Peyer's patch (tissue), 4 donors: ENCODE data around the gene CENPV. TPM values are rescaled to one million over a fixed set of nuclear protein-coding genes. Genes with fewer than 3 reads are reported as not detected.
"Not testable (repeated sequence)": the region's sequence is repeated elsewhere in the genome, so short reads cannot be mapped to it uniquely, and the experiment has no call there.

Experiments
- DNase-seq, 3 donors: peaks; one replicate each; pipeline ENCODE4 v3.0.0-alpha.2; 2017 to 2019
- H3K27ac ChIP-seq, 4 donors: fragments of 200-600 bp; sonication (generic); one replicate each; pipeline ENCODE4 v1.5.1; 2016 to 2019
- H3K27me3 ChIP-seq, 2 donors: fragments of 200-600 bp; sonication (generic); one replicate each; pipeline ENCODE4 v1.5.1; 2019
- H3K36me3 ChIP-seq, 3 donors: fragments of 200-600 bp; sonication (generic); one replicate each; pipeline ENCODE4 v1.5.1; 2016 to 2019
- H3K4me1 ChIP-seq, 4 donors: fragments of 200-600 bp; sonication (generic); one replicate each; pipeline ENCODE4 v1.5.1; 2016 to 2019
- H3K4me3 ChIP-seq, 4 donors: fragments of 200-600 bp; sonication (generic); 1 replicate in 3 of 4; 2 replicates in 1 of 4; pipeline ENCODE4 v1.5.1; 2016 to 2019; ENCODE audit warnings: mild to moderate bottlenecking in 1 of 4
- H3K9me3 ChIP-seq, 4 donors: fragments of 200-600 bp; sonication (generic); one replicate each; pipeline ENCODE4 v1.5.1; 2016 to 2019; ENCODE audit warnings: mild to moderate bottlenecking in 1 of 4
- CTCF ChIP-seq, 6 experiments: fragments of 450-650 bp in 4 of 6; fragments of 200-600 bp in 2 of 6; sonication (generic) in 1 of 6; IDR thresholded peaks; one replicate each; pipeline ENCODE4 v1.5.1; 2017 to 2019; ENCODE audit warnings: antibody characterized with exemption in 6 of 6, mild to moderate bottlenecking in 3 of 6, moderate library complexity in 1 of 6
- POLR2A ChIP-seq, 2 donors: fragments of 450-650 bp; IDR thresholded peaks; one replicate each; pipeline ENCODE4 v1.5.1; 2017; ENCODE audit warnings: antibody characterized with exemption in 2 of 2, mild to moderate bottlenecking in 2 of 2, moderate library complexity in 2 of 2
- total RNA-seq, 4 donors: library from RNA; depleted of rRNA; stranded (reverse); fragments of >200 nt; gene quantifications; one replicate each; pipeline ENCODE4 v1.1.0, GENCODE V29; 2016

CENPV gene
- total RNA-seq, result 100 to 1,000 TPM in 1 of 4 donors, 10 to 100 TPM in 3; 49.0 to 109 (median 79.3) TPM

DNA sequence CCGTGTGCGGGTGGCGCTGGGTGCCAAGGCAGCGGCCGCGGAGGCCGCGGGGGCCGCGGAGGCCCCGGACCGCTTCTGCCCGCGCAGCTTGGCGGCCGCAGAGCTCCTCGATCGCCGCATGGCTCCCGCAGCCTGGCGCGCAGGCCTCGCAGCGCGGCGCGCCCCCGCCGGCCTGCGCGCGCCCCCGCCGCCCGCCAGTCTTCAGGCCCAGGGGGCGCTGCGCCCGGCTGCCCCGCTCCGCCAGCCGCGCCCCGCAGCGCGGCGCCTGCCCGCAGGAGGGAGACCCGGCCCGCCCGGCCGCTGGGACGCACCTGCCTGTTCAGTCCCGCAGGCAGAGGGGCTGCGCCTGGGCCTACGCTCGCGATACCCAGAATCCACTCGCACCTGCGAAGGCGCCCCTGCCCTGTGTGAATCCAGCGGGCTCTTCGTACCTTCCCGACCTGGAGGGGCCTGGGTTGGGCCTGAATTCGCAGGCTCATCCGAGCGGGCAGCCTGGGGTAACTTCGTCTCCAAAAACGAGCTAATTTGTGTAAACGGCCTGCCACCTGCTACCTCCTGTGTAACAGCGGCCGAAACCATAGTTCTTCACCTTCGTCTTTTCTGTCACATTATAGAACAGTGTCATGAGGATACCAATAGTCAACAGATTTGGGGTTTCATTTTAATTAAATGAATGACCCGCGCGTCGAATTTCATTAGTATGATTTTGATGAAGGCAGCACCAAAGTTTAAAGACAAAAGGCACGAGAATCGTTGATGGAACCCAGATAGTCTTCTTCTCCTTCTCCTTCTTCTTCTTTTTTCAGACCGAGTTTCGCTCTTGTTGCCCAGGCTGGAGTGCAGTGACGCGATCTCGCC is at the start of gene CENPV:
Gene CENPV (minus strand): TSS at position 153 of the 858 bp plus-strand sequence. CDS start 33 bp downstream, at position 120.
- Histone ChIP-seq H3K9me3 (no peaks in the 10 kb centered on the region), H3K4me3 (peak within 1 kb of the TSS; percentile 65 to 96 (median 75)), H3K4me1 (peaks cover 0 to 5% (median 4%) of the 10 kb centered on the region in 4 donors), H3K27me3 (no peaks in the 10 kb centered on the region), H3K36me3 (peaks cover 0 to 14% (median 0%) of the 10 kb centered on the region in 3 donors), H3K27ac (peak within 1 kb of the TSS; percentile 67 to 79 (median 74))
- TF ChIP-seq CTCF (IDR thresholded peaks at IDR 0.05) (peak in 4 of 6 experiments; percentile 13 to 59 (median 42)), POLR2A (IDR thresholded peaks at IDR 0.05) (peak in 1 of 2 donors; percentile 42)
- DNase-seq, result peak; percentile 44 to 81 (median 78)

GRCh38 chr17:16398270-16399267 is 45.3 kb upstream of the CENPV start:
- peak in 1 of 3 donors; percentile 43 for DNase-seq

DNA sequence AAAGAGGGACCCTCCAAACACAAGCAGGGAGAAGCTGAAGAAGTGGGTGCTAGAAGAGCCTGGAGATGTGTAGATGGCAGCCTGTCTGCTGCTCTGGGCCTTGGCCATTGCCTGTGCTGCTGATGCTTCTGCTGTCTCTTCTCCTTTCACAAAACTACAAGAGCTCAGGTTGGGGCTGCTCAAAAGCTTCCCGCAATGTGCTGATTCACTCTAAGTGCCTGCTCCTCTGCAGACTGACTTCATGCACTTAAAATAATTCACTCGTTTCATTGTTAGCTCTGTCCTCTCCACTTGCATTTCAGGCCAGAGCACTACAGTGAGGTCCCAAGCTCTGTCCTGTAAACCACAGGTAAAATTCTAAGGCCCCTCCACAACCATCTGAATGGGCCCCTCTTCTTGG is 43.4 kb upstream of the CENPV start:
- H3K27me3 ChIP-seq, H3K4me3 ChIP-seq, DNase-seq, H3K9me3 ChIP-seq, H3K4me1 ChIP-seq, H3K36me3 ChIP-seq, H3K27ac ChIP-seq: not testable (repeated sequence)

More at GRCh38 chr17:16398270-16399267, 45.3 kb upstream of the CENPV start:
- no peaks in the 10 kb centered on the region for H3K36me3 ChIP-seq
- TF ChIP-seq POLR2A (IDR thresholded peaks at IDR 0.05) (no peak), CTCF (IDR thresholded peaks at IDR 0.05) (no peak)
- H3K4me1 ChIP-seq, result peaks cover 0 to 7% (median 0%) of the 10 kb centered on the region in 4 donors
- H3K9me3 ChIP-seq, result no peaks in the 10 kb centered on the region
- no peaks in the 10 kb centered on the region for H3K27me3 ChIP-seq
- no peak overlapping the region for H3K4me3 ChIP-seq
- peak overlapping the region in 1 of 4 donors; percentile 42 for H3K27ac ChIP-seq

DNA sequence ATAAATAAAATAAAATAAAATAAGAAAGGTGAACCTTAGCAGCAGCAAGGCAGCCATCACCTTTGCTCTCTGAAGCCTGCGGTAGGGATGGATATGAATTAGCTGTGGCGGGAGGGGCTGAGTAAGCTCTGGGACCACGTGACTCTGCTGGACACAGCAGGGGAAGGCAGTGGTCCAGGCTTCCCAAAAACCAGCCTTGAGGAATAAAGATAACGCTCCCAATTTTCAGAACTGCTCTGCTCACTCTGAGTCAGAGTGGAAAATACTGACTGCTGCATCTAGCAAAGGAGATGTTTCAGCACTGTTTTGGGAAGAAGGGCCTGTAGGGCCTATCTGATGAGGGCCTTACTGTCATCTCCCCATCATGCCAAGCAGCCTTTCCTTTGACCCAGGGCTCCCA is 42.6 kb upstream of the CENPV start:
- H3K36me3 ChIP-seq, H3K27ac ChIP-seq, H3K27me3 ChIP-seq, H3K4me1 ChIP-seq, H3K9me3 ChIP-seq, DNase-seq, H3K4me3 ChIP-seq: not testable (repeated sequence)

DNA sequence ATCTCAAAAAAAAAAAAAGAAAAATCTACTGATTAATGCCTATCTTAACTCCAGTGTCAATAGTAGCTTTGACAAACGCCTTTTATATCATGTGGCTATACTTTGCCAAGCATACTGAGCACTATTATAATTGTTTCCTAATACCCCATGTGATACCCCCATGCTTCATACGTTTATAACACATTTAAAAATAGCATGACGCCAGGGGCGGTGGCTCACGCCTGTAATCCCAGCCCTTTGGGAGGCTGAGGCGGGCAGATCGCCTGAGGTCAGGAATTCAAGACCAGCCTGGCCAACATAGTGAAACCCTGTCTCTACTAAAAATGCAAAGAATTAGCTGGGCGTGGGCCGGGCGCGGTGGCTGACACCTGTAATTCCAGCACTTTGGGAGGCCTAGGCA is 39.2 kb upstream of the CENPV start:
- not testable (repeated sequence) for H3K27me3 ChIP-seq, H3K36me3 ChIP-seq, H3K9me3 ChIP-seq, H3K27ac ChIP-seq, H3K4me1 ChIP-seq, H3K4me3 ChIP-seq, DNase-seq

DNA sequence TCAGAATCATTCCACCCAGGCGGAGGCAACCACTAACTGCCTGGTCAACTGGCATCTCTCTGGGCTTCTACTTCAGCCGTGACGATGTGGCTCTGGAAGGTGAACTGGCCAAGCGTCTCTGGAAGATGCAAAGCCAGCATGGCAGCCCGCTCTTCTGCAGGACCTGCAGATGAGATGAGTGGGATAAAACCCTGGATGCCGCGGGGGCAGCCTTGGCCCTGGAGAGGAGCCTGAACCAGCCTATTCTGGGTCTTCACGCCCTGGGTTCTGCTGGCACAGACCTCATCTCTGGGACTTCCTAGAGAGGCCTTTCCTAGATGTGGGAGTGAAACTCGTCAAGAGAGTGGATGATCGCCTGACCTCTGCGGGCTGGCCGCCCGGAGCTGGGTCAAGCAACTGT is 38.2 kb upstream of the CENPV start:
- no peak for TF ChIP-seq CTCF (IDR thresholded peaks at IDR 0.05)
- no peak for TF ChIP-seq POLR2A (IDR thresholded peaks at IDR 0.05)
- Histone ChIP-seq H3K27me3 (no peaks in the 10 kb centered on the region), H3K4me1 (peaks cover 0 to 11% (median 0%) of the 10 kb centered on the region in 4 donors), H3K9me3 (no peaks in the 10 kb centered on the region), H3K4me3 (no peak overlapping the region), H3K27ac (no peak overlapping the region), H3K36me3 (no peaks in the 10 kb centered on the region)
- no peak for DNase-seq

- Histone ChIP-seq H3K27ac (peak overlapping the region in 2 of 4 donors; percentile 62 to 66), H3K36me3 (peaks cover 0 to 17% (median 0%) of the 10 kb centered on the region in 3 donors), H3K4me1 (peaks cover 0 to 47% (median 0%) of the 10 kb centered on the region in 4 donors), H3K4me3 (peak overlapping the region; percentile 19 to 64 (median 54))
- DNase-seq, H3K27me3 ChIP-seq, H3K9me3 ChIP-seq: not testable (repeated sequence)
Observed at GRCh38 chr17:16386126-16386507, 32.8 kb upstream of the CENPV start.
